Measurements from ENCODE around the gene GABBR1.

The GABBR1 gene

GRCh38 chr6:29558439-29559079 is 74.4 kb downstream of the GABBR1 start:
- Mint-ChIP-seq H3K4me3 (no peak overlapping the region), H3K36me3 (no peaks in the 10 kb centered on the region), H3K4me1 (peaks cover 12 to 20% of the 10 kb centered on the region in 2 donors), H3K27ac (no peak overlapping the region), H3K9me3 (no peaks in the 10 kb centered on the region), H3K27me3 (peaks cover 60 to 76% of the 10 kb centered on the region in 2 donors)
- no peak for DNase-seq
- no peak for ATAC-seq (replicated peaks)

- no peaks in the 10 kb centered on the region for H3K36me3 Mint-ChIP-seq
- ATAC-seq (replicated peaks) (no peak), DNase-seq (no peak)
- H3K9me3 Mint-ChIP-seq, result no peaks in the 10 kb centered on the region
- H3K4me1 Mint-ChIP-seq, result peaks cover 10 to 20% of the 10 kb centered on the region in 2 donors
- no peak overlapping the region for H3K27ac Mint-ChIP-seq
- H3K27me3 Mint-ChIP-seq, result peaks cover 63 to 79% of the 10 kb centered on the region in 2 donors
- no peak overlapping the region for H3K4me3 Mint-ChIP-seq
Measured at GRCh38 chr6:29557320-29557719, 75.7 kb downstream of the GABBR1 start.

- ATAC-seq (replicated peaks) (no peak), DNase-seq (no peak)
- Mint-ChIP-seq H3K9me3 (no peaks in the 10 kb centered on the region), H3K36me3 (no peaks in the 10 kb centered on the region), H3K27ac (no peak overlapping the region), H3K4me1 (peaks cover 7 to 14% of the 10 kb centered on the region in 2 donors), H3K27me3 (peaks cover 52 to 65% of the 10 kb centered on the region in 2 donors), H3K4me3 (no peak overlapping the region)
Measured at GRCh38 chr6:29554764-29555163, 78.2 kb downstream of the GABBR1 start.

- H3K9me3 Mint-ChIP-seq, result no peaks in the 10 kb centered on the region
- ATAC-seq (replicated peaks) (peak; percentile 70 to 76), DNase-seq (peak; percentile 15)
- peak overlapping the region; percentile 59 for H3K27ac Mint-ChIP-seq
- H3K36me3 Mint-ChIP-seq, result no peaks in the 10 kb centered on the region
- peak overlapping the region; percentile 76 to 86 for H3K4me3 Mint-ChIP-seq
- H3K27me3 Mint-ChIP-seq, result peaks cover 55 to 66% of the 10 kb centered on the region in 2 donors
- H3K4me1 Mint-ChIP-seq, result peaks cover 7 to 14% of the 10 kb centered on the region in 2 donors
Measured at GRCh38 chr6:29553268-29554057, 79.5 kb downstream of the GABBR1 start.

GRCh38 chr6:29552512-29553051 is 80.4 kb downstream of the GABBR1 start:
- peaks cover 7 to 14% of the 10 kb centered on the region in 2 donors for H3K4me1 Mint-ChIP-seq
- H3K27me3 Mint-ChIP-seq, result peaks cover 56 to 57% of the 10 kb centered on the region in 2 donors
- no peaks in the 10 kb centered on the region for H3K36me3 Mint-ChIP-seq
- H3K27ac Mint-ChIP-seq, result no peak overlapping the region
- no peak for DNase-seq
- ATAC-seq (replicated peaks), result peak; percentile 86 to 87
- peak overlapping the region; percentile 76 to 86 for H3K4me3 Mint-ChIP-seq
- no peaks in the 10 kb centered on the region for H3K9me3 Mint-ChIP-seq

GRCh38 chr6:29547573-29547972 is 85.4 kb downstream of the GABBR1 start:
- Mint-ChIP-seq H3K27ac (no peak overlapping the region), H3K4me1 (no peaks in the 10 kb centered on the region), H3K27me3 (peaks cover 35 to 43% of the 10 kb centered on the region in 2 donors), H3K36me3 (no peaks in the 10 kb centered on the region), H3K4me3 (no peak overlapping the region), H3K9me3 (no peaks in the 10 kb centered on the region)
- ATAC-seq (replicated peaks) (no peak), DNase-seq (no peak)

DNA sequence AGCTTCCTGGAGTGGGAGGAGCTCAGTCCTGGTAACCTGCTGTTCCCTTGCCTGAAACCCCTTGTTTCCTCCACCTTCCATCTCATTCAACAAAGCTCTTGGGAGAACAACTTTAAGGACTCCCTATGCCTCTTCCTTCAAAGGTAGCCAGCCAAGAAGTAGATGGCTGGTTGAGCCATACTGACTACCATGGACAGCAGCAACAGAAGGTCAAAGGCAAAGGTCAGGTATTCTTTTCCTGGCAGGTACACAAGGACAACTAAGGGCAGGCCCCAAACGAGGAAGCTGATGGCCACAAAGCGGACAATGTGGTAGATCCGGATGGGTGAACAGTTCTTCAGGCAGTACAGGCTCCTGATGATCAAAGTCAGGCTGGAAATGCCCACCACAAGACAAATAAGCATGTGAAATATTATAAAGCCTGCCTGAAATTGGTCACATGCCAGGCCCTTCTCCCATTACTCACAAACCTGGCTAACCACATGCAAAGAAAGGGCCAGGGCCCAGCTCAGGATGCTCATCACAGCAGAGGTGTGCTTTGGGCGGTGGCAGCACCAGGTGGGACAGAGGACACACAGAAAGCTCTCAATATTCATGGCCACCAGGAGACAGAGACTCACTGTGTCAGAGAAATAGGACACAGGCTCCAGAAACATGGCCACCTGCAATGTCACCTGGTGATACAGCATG is 95.1 kb downstream of the GABBR1 start:
- no peaks in the 10 kb centered on the region for H3K36me3 Mint-ChIP-seq
- ATAC-seq (replicated peaks) (no peak), DNase-seq (no peak)
- H3K4me3 Mint-ChIP-seq, result no peak overlapping the region
- peaks cover 22 to 28% of the 10 kb centered on the region in 2 donors for H3K27me3 Mint-ChIP-seq
- H3K9me3 Mint-ChIP-seq, result no peaks in the 10 kb centered on the region
- H3K4me1 Mint-ChIP-seq, result no peaks in the 10 kb centered on the region
- H3K27ac Mint-ChIP-seq, result no peak overlapping the region

DNA sequence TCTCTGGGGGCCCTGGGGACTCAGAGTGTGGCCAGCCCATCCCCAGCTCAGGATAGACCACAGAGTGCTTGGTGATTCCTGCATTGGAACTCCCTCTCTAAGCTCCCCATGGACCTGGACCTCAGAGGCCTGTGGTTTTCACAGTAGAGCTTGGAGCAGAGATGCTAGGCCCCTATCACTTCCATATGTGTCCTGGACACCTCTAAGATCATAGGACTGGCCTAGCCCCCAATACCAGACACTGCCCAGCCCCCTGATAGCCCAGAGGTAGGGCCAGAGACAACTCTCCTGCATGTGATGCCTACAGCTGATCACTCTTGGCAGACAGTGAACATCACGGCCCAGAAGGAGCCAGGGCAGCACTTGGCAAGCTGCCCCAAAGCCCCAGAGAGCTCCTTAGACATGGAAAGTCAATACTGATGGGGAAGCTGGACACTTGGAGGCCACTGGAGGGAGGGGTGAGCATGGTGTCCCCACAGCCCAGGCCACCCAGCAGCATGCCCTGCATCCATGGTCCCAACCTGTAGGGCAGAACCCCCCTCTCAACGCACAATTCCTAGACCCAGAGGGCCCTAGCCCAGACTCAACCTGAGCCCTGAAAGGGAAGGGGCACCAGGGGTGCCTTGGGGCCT is 100.5 kb downstream of the GABBR1 start:
- Mint-ChIP-seq H3K36me3 (no peaks in the 10 kb centered on the region), H3K27ac (no peak overlapping the region), H3K27me3 (peaks cover 0 to 25% of the 10 kb centered on the region in 2 donors), H3K4me3 (no peak overlapping the region), H3K4me1 (no peaks in the 10 kb centered on the region), H3K9me3 (no peaks in the 10 kb centered on the region)
- no peak for DNase-seq
- ATAC-seq (replicated peaks), result no peak

DNA sequence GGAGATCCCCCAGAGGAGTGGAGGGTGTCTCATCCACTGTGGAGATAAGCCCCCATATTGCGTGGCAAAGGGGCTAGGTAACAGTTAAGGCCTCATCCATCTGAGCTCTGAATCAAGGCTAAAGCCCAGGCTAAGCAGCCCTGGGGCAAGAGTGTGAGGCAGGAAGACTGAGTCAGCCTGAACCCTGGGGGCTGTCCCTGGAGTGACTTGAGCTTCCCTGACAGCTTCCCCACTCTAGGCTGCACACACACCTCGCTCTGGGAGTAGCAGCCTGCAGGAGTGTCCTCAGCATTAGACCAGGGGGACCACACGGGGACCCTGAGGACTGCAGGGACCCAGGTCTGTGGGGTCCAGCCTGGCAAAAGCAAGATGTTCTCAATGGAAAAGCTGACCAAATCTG is 101.3 kb downstream of the GABBR1 start:
- no peaks in the 10 kb centered on the region for H3K36me3 Mint-ChIP-seq
- peaks cover 0 to 25% of the 10 kb centered on the region in 2 donors for H3K27me3 Mint-ChIP-seq
- no peaks in the 10 kb centered on the region for H3K9me3 Mint-ChIP-seq
- H3K4me3 Mint-ChIP-seq, result no peak overlapping the region
- no peak overlapping the region for H3K27ac Mint-ChIP-seq
- no peaks in the 10 kb centered on the region for H3K4me1 Mint-ChIP-seq
- DNase-seq, result no peak
- peak; percentile 61 to 84 for ATAC-seq (replicated peaks)

- Mint-ChIP-seq H3K4me1 (no peaks in the 10 kb centered on the region), H3K4me3 (no peak overlapping the region), H3K36me3 (no peaks in the 10 kb centered on the region), H3K27ac (no peak overlapping the region), H3K27me3 (peaks cover 7 to 31% of the 10 kb centered on the region in 2 donors), H3K9me3 (no peaks in the 10 kb centered on the region)
- ATAC-seq (replicated peaks), result no peak
- DNase-seq, result no peak
Measured at GRCh38 chr6:29530671-29531310, 102.2 kb downstream of the GABBR1 start.

- H3K4me1 Mint-ChIP-seq, result no peaks in the 10 kb centered on the region
- no peaks in the 10 kb centered on the region for H3K9me3 Mint-ChIP-seq
- DNase-seq (no peak), ATAC-seq (replicated peaks) (no peak)
- no peaks in the 10 kb centered on the region for H3K36me3 Mint-ChIP-seq
- no peak overlapping the region for H3K4me3 Mint-ChIP-seq
- H3K27ac Mint-ChIP-seq, result no peak overlapping the region
- H3K27me3 Mint-ChIP-seq, result peaks cover 15 to 29% of the 10 kb centered on the region in 2 donors
Measured at GRCh38 chr6:29529956-29530355, 103.0 kb downstream of the GABBR1 start.

DNA sequence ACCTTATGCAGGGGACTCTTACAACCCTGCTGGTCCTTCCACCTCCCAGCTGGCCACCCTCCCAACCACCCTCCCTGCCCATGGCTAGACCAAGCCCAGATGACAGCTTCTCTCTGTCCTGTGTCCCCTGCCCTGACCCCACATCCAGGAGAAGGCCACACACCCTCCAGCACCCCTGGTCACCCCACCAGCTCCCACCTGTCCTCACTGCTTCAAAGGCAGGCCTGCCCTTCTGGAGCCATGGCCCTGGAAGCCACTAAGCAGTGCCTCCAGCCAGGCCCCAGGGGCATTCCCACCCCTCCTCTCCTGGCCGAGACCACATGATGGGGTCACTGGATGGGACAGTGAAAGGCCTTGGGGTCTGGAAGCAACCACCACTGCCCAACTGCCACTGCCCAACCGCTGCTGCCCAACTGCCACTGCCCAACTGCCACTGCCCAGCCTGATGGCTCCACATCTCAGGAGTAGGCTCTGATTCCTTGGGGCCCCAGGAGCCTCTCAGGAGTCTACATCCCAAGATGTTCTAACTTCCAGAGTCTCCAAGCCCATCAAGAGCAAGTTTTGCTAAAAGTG is 103.9 kb downstream of the GABBR1 start:
- no peak for DNase-seq
- H3K4me3 Mint-ChIP-seq, result no peak overlapping the region
- no peaks in the 10 kb centered on the region for H3K36me3 Mint-ChIP-seq
- H3K27ac Mint-ChIP-seq, result no peak overlapping the region
- H3K27me3 Mint-ChIP-seq, result peaks cover 16 to 33% of the 10 kb centered on the region in 2 donors
- no peak for ATAC-seq (replicated peaks)
- no peaks in the 10 kb centered on the region for H3K4me1 Mint-ChIP-seq
- no peaks in the 10 kb centered on the region for H3K9me3 Mint-ChIP-seq

DNA sequence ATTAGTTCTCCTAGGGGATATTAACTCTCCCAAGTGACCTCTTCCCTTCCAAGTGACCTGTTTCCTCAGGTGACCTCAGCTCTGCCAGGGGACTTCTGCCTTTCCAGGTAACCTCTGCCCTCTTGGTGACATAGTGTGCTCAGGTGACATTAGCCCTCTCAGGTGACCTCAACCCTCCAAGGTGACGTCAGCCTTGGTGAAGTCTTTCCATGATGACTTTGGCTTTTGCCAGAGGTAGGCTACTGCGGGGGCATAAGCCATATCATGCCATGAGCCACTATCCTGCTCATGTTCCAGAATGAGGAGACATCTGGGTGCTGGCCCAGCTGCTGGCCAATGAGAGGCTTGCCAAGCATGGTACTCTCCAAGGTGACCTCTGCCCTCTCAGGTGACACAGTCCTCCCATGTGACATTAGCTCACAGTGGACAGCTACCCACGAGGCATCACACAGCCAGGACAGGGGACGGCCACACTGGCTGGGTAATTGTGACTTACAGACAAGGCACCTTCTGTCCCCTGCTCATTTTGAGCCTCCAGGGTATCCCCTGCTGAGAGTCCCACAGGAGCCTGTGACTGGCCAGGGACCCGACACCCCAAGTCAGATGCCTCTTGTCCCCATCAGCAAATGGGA is 104.6 kb downstream of the GABBR1 start:
- H3K27ac Mint-ChIP-seq, result no peak overlapping the region
- no peaks in the 10 kb centered on the region for H3K4me1 Mint-ChIP-seq
- no peaks in the 10 kb centered on the region for H3K9me3 Mint-ChIP-seq
- H3K27me3 Mint-ChIP-seq, result peaks cover 16 to 33% of the 10 kb centered on the region in 2 donors
- DNase-seq (no peak), ATAC-seq (replicated peaks) (no peak)
- no peak overlapping the region for H3K4me3 Mint-ChIP-seq
- H3K36me3 Mint-ChIP-seq, result no peaks in the 10 kb centered on the region

Data from stimulated activated naive B cell treated with anti-CD40 and anti-IgM and Interleukin-4, amounts not matched to agents 10 μg/mL and 1 μg/mL and 100 μg/mL, for 72 hours (primary cell).